Karpas-422 (cell line): Measurements from ENCODE around the gene GEMIN8. TPM values are rescaled to one million over a fixed set of nuclear protein-coding genes. Genes with fewer than 3 reads are reported as not detected.

Experiments used
- DNase-seq: peaks from one replicate; pipeline ENCODE4 v3.0.0-alpha.2; 2015
- H2AFZ ChIP-seq: fragments of 200-600 bp; sonication (generic); 2 replicates; pipeline ENCODE4 v1.6.1; 2014; ENCODE audit warnings: antibody characterized with exemption, low read length, mixed read lengths
- H3K27ac ChIP-seq: fragments of 200-600 bp; sonication (generic); 2 replicates; pipeline ENCODE4 v1.5.1; 2014; ENCODE audit warnings: mild to moderate bottlenecking, low read length, moderate library complexity
- H3K27me3 ChIP-seq: fragments of 200-600 bp; sonication (generic); 2 replicates; pipeline ENCODE4 v1.6.1; 2014; ENCODE audit warnings: low read length, mixed read lengths
- H3K36me3 ChIP-seq: fragments of 200-600 bp; sonication (generic); 2 replicates; pipeline ENCODE4 v1.6.1; 2014; ENCODE audit warnings: low read length, mixed read lengths; ENCODE audit not compliant: insufficient read depth
- H3K4me1 ChIP-seq: fragments of 200-600 bp; sonication (generic); 2 replicates; pipeline ENCODE4 v1.6.1; 2014; ENCODE audit warnings: mild to moderate bottlenecking, low read length, mixed read lengths
- H3K4me2 ChIP-seq: fragments of 200-600 bp; sonication (generic); 2 replicates; pipeline ENCODE4 v1.6.1; 2014; ENCODE audit warnings: low read length, low read depth, mild to moderate bottlenecking; ENCODE audit not compliant: poor library complexity, severe bottlenecking
- H3K4me3 ChIP-seq: fragments of 200-600 bp; sonication (generic); 2 replicates; pipeline ENCODE4 v1.5.1; 2014; ENCODE audit warnings: mild to moderate bottlenecking, antibody characterized with exemption, low read length, mixed read lengths
- H3K79me2 ChIP-seq: fragments of 200-600 bp; sonication (generic); 2 replicates; pipeline ENCODE4 v1.6.1; 2014; ENCODE audit warnings: mild to moderate bottlenecking, low read length, mixed read lengths
- H3K9ac ChIP-seq: fragments of 200-600 bp; sonication (generic); 2 replicates; pipeline ENCODE4 v1.6.0; 2014; ENCODE audit warnings: low read length
- H3K9me2 ChIP-seq: fragments of 200-600 bp; sonication (generic), shearing (Covaris generic); replicated peaks from 2 replicates; pipeline ENCODE4 v1.6.0; 2014; ENCODE audit warnings: mild to moderate bottlenecking, low read length, moderate library complexity; ENCODE audit not compliant: insufficient read depth
- H3K9me3 ChIP-seq: fragments of 300-700, 200-600 bp; sonication (generic); 2 replicates; pipeline ENCODE4 v1.6.1; 2014; ENCODE audit warnings: low read length, mixed read lengths
- H4K20me1 ChIP-seq: fragments of 200-600 bp; sonication (generic); 2 replicates; pipeline ENCODE4 v1.6.1; 2014; ENCODE audit warnings: mild to moderate bottlenecking, antibody characterized with exemption, low read length, low read depth; ENCODE audit not compliant: insufficient read depth
- total RNA-seq: library from RNA; depleted of rRNA; stranded (reverse); fragments of >200 nt; shearing (Covaris generic); gene quantifications from 2 replicates; pipeline ENCODE4 v1.2.3, GENCODE V29; 2014; ENCODE audit warnings: low replicate concordance

Gene GEMIN8
- total RNA-seq, 1 experiment from 2014 or later = 44.7 TPM

DNA sequence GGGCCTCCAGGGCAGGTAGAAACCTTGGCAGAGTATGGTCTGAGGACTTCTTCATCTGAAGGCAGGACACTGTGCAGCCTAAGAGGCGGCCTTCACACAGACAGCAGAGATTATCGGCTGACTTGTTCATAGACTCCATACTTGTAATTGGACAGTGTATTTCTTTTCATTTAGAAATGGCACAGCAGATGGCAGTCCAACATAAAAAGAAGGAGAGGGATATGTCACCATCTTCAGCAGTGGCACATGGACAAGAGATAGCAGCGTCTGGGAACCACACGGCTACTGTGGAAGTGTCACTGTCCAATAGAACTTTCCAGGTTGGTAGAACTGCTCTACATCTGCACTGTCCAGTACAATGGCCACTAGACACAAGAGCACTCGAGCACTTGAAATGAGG is 21.7 kb upstream of the GEMIN8 start:
- H3K36me3 ChIP-seq = no peaks in the 10 kb centered on the region
- no peak overlapping the region for H3K9ac ChIP-seq
- no peak overlapping the region for H3K27ac ChIP-seq
- H3K4me3 ChIP-seq = no peak overlapping the region
- H3K27me3 ChIP-seq = 0 out of 2 replicates have a peak, but pooled peaks cover 2% of the 10 kb centered on the region
- no peak overlapping the region for H2AFZ ChIP-seq
- H3K4me2 ChIP-seq = no peak overlapping the region
- H3K9me3 ChIP-seq = no peaks in the 10 kb centered on the region
- H3K4me1 ChIP-seq = peaks cover 11% of the 10 kb centered on the region
- DNase-seq = no peak
- no peaks in the 10 kb centered on the region for H3K9me2 ChIP-seq
- no peaks in the 10 kb centered on the region for H3K79me2 ChIP-seq
- no peaks in the 10 kb centered on the region for H4K20me1 ChIP-seq

DNA sequence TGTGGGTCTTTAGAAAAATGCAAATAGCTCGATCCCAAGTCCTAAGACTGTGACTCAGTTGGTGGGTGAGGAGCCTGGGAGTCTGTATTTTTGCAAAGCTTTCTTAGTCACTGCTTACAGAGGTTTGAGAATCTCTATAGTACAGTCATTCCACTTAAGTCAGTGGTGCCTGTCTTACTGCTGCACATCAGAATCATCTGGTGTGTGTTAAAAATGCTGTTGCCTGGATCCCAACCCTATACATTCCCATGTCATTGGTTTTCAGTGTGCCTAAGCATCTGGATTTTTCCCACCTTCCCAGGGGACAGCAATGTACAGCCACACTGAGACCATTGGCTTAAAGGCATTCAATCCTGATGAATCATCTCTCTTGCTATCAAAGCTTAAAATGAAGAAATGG is 21.0 kb upstream of the GEMIN8 start:
- H3K79me2 ChIP-seq = no peaks in the 10 kb centered on the region
- H3K27ac ChIP-seq = no peak overlapping the region
- H3K36me3 ChIP-seq = no peaks in the 10 kb centered on the region
- H2AFZ ChIP-seq = no peak overlapping the region
- DNase-seq = no peak
- H3K27me3 ChIP-seq = 0 out of 2 replicates have a peak, but pooled peaks cover 1% of the 10 kb centered on the region
- H3K4me3 ChIP-seq = no peak overlapping the region
- no peaks in the 10 kb centered on the region for H3K9me2 ChIP-seq
- H3K9me3 ChIP-seq = no peaks in the 10 kb centered on the region
- H4K20me1 ChIP-seq = no peaks in the 10 kb centered on the region
- H3K4me1 ChIP-seq = peaks cover 5% of the 10 kb centered on the region
- no peak overlapping the region for H3K4me2 ChIP-seq
- no peak overlapping the region for H3K9ac ChIP-seq

DNA sequence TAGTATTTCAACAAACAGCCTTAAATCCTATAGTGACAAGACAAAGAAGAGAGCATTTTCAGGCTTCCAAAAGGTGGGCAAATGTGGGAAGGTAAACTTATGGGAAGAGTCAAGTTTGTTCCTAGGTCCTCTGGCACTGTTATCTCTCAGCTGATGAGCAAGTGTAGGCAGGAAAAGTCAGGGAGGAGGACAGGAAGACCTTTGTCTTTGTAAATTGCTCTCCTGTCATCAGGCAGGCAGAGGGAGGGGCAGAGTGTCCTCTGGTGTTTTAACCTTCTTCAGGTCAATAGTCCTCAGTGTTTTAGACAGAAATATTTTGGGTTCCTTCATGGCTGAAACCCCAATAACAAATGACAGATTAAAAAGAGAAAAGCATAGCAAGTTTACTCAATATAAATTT is 13.5 kb upstream of the GEMIN8 start:
- H4K20me1 ChIP-seq = no peaks in the 10 kb centered on the region
- no peak overlapping the region for H3K4me3 ChIP-seq
- no peaks in the 10 kb centered on the region for H3K9me2 ChIP-seq
- H3K36me3 ChIP-seq = no peaks in the 10 kb centered on the region
- H3K4me2 ChIP-seq = no peak overlapping the region
- no peak overlapping the region for H3K27ac ChIP-seq
- peaks cover 7% of the 10 kb centered on the region for H3K4me1 ChIP-seq
- no peaks in the 10 kb centered on the region for H3K27me3 ChIP-seq
- DNase-seq = no peak
- H3K79me2 ChIP-seq = no peaks in the 10 kb centered on the region
- no peaks in the 10 kb centered on the region for H3K9me3 ChIP-seq
- no peak overlapping the region for H2AFZ ChIP-seq
- no peak overlapping the region for H3K9ac ChIP-seq

DNA sequence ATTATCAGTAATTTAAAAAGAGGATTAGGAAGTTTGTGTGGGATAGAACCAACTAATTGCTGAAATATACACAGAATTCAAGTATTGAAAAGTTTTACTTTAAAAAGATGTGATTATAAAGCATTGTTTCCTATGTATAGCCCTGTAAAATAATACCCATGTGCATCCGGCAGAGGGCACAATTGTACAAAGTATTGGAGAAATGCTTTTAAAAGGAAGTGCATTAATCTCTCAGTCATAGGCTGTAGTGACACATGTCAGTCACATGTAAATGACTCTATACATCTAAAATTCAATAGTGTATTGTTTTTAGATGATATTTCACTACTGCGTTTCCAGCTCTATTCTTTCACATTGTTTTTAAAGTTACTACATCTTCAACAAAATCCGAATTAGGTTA is 9.7 kb upstream of the GEMIN8 start:
- peak; percentile 89 for DNase-seq
- H2AFZ ChIP-seq = no peak overlapping the region
- no peak overlapping the region for H3K4me2 ChIP-seq
- H3K27me3 ChIP-seq = no peaks in the 10 kb centered on the region
- H3K36me3 ChIP-seq = no peaks in the 10 kb centered on the region
- no peaks in the 10 kb centered on the region for H4K20me1 ChIP-seq
- H3K27ac ChIP-seq = no peak overlapping the region
- H3K79me2 ChIP-seq = no peaks in the 10 kb centered on the region
- H3K9me3 ChIP-seq = no peaks in the 10 kb centered on the region
- H3K4me1 ChIP-seq = peaks cover 3% of the 10 kb centered on the region
- H3K4me3 ChIP-seq = no peak overlapping the region
- H3K9ac ChIP-seq = no peak overlapping the region
- H3K9me2 ChIP-seq = no peaks in the 10 kb centered on the region

DNA sequence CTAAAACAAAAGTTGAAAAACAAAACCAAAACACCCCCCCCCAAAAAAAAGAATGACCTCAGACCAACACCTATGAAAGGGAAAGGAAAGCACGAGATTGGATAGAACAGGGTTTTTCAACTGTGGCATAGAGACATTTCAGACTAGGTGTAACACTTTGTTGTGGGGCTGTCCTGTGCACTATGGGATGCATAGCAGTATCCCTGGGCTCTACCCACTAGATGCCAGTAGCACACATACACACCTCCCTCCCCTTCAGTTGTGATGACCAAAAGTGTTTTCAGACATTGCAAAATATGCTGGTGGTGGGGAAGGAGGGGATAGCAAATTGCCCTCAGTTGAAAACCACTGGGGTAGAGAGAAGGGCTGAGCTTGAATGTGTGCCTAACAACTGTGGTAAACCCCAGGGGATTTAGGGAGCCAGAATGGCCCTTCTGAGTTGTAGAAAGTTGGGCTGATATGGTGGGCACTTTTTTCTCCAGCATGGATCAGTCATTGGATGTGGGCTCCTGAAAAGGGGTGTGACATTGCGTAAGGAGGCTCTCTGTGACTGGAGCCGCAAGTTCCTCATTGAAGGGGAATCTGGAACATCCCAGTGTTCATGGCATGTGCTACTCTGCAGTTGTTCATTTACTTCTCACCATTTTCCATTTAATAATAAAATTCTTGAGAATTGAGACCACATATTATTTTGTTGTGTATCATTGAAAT is 8.8 kb upstream of the GEMIN8 start:
- Histone ChIP-seq H3K4me3 (no peak overlapping the region), H3K4me2 (no peak overlapping the region), H4K20me1 (no peaks in the 10 kb centered on the region), H3K79me2 (no peaks in the 10 kb centered on the region), H3K9me2 (no peaks in the 10 kb centered on the region), H3K9ac (no peak overlapping the region), H3K4me1 (peaks cover 3% of the 10 kb centered on the region), H2AFZ (no peak overlapping the region), H3K36me3 (no peaks in the 10 kb centered on the region), H3K9me3 (no peaks in the 10 kb centered on the region), H3K27ac (no peak overlapping the region), H3K27me3 (no peaks in the 10 kb centered on the region)
- no peak for DNase-seq

DNA sequence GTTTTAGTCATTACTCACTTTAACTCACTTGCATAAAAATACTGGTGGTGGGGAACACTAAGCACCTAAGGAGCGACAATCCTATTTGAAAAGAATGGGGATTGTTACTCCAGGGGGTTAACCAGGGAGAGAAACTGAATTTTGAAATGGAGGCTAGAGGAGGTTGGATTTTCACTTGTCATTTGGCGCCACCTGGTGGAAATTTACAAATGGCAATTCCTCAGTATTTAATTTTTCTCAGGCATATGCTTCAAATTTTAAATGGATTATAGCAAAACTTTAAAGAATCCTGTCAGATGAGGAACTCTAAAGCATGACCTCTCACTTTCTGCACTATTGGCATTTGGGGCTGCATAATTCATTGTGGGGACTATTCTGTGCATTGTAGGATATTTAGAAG is 2.7 kb upstream of the GEMIN8 start:
- Histone ChIP-seq H3K27ac (no peak overlapping the region), H3K4me2 (no peak overlapping the region), H2AFZ (peak overlapping the region; percentile 72)

DNA sequence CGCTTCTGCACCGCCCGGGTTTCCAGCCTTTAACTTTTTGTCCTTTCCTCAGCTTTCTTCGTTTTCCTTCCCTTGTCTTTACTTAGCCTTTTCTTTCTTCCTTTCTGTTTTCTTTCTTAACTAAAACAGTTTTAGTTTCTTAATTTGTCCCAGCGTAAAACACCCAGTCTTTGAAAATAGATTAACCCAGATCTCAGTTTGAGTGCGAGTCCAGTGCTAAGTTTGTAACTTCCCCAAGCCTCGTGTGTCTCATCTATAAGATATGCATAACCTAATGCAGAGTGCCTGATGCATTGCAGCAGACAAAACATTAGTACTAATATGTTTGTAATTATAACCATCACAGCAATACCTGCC is 460 bp upstream of the GEMIN8 start:
- Histone ChIP-seq H3K4me3 (peak overlapping the region; percentile 81), H2AFZ (no peak overlapping the region), H3K9ac (peak overlapping the region; percentile 76)

More for the DNA sequence above, 2.7 kb upstream of the GEMIN8 start:
- Histone ChIP-seq H3K9me3 (no peaks in the 10 kb centered on the region), H3K36me3 (no peaks in the 10 kb centered on the region), H3K4me1 (peaks cover 32% of the 10 kb centered on the region), H3K9me2 (no peaks in the 10 kb centered on the region), H3K27me3 (no peaks in the 10 kb centered on the region), H3K4me3 (no peak overlapping the region), H3K79me2 (peaks cover 26% of the 10 kb centered on the region), H4K20me1 (no peaks in the 10 kb centered on the region), H3K9ac (no peak overlapping the region)
- DNase-seq = peak; percentile 91

DNA sequence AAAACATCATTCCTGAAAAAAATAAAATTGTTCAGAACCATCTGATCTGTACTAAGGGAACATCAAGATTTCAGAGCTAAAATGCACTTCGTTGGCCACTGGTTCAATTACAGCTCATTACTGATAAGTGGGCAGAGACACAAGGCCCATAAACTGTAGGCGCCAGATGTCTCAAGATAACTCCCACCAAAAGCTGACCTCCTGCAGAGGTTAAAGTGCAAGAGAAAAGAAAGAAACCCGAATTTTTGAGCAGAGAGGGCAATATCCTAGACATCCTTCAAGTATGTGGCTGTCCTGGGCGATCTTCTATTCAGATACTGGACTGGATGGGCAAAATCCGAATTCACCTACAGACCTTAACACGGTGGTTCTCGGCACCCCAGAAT is 660 bp downstream of the GEMIN8 start:
- Histone ChIP-seq H4K20me1 (no peaks in the 10 kb centered on the region), H3K4me2 (peak overlapping the region; percentile 75), H3K36me3 (peaks cover 8% of the 10 kb centered on the region; the same call in 1 of the 2 replicates), H2AFZ (peak overlapping the region; percentile 71; the same call in 1 of the 2 replicates), H3K79me2 (peaks cover 58% of the 10 kb centered on the region), H3K27me3 (no peaks in the 10 kb centered on the region), H3K4me3 (peak overlapping the region; percentile 81), H3K9me3 (no peaks in the 10 kb centered on the region), H3K9me2 (no peaks in the 10 kb centered on the region), H3K4me1 (peaks cover 40% of the 10 kb centered on the region), H3K9ac (peak overlapping the region; percentile 76), H3K27ac (peak overlapping the region; percentile 60)
- no peak for DNase-seq

More for the DNA sequence above, 460 bp upstream of the GEMIN8 start:
- DNase-seq = peak; percentile 70
- H3K27ac ChIP-seq = peak overlapping the region; percentile 47
- no peaks in the 10 kb centered on the region for H4K20me1 ChIP-seq
- peak overlapping the region; percentile 75 for H3K4me2 ChIP-seq
- H3K36me3 ChIP-seq = peaks cover 8% of the 10 kb centered on the region; the same call in 1 of the 2 replicates
- peaks cover 48% of the 10 kb centered on the region for H3K79me2 ChIP-seq
- H3K9me2 ChIP-seq = no peaks in the 10 kb centered on the region
- H3K4me1 ChIP-seq = peaks cover 40% of the 10 kb centered on the region
- H3K9me3 ChIP-seq = no peaks in the 10 kb centered on the region
- no peaks in the 10 kb centered on the region for H3K27me3 ChIP-seq
